ENCODE results near the gene FAM3C. TPM values are rescaled to one million over a fixed set of nuclear protein-coding genes. Genes with fewer than 3 reads are reported as not detected.

Gene FAM3C
- total and polyA plus RNA-seq, 2 of the 4 experiments (the other 2 are of a cell fraction): 11.5 to 45.8 TPM

GRCh38 chr7:121437470-121437869 lies 41.4 kb upstream of the FAM3C start:
- Histone ChIP-seq H2BK20ac (ENCODE audit: low read depth, low read length) (no peak overlapping the region), H2AFZ (replicated peaks; ENCODE audit: low read length, poor library complexity) (no peak overlapping the region), H2BK120ac (ENCODE audit: low read depth, low read length) (no peak overlapping the region), H3K56ac (ENCODE audit: extremely low read depth, insufficient read depth, low read length) (no peak overlapping the region), H4K8ac (ENCODE audit: low read depth in 2 of 2, low read length in 2 of 2) (no peak overlapping the region), H3K79me1 (ENCODE audit: low read depth in 1 of 2, low read length in 2 of 2) (no peaks in the 10 kb centered on the region), H3K9me3 (ENCODE audit: control insufficient read depth, insufficient read depth, low read length) (no peaks in the 10 kb centered on the region), H3K27ac (ENCODE audit: insufficient read depth, low read length) (no peak overlapping the region), H3K9me1 (ENCODE audit: insufficient read depth, low read length) (no peaks in the 10 kb centered on the region), H2AK9ac (replicated peaks; ENCODE audit: low read depth, low read length, poor library complexity) (no peak overlapping the region), H3K23ac (ENCODE audit: low read depth, low read length) (no peak overlapping the region), H3K14ac (replicated peaks; ENCODE audit: low read depth, low read length) (no peak overlapping the region), H4K20me1 (ENCODE audit: insufficient read depth, low read length) (no peaks in the 10 kb centered on the region), H3K4me2 (ENCODE audit: low read depth, low read length) (no peak overlapping the region; the same call in 1 of the 2 replicates), H3K9ac (ENCODE audit: low read depth, low read length) (no peak overlapping the region), H2AK5ac (ENCODE audit: low read depth, low read length) (no peak overlapping the region), H2BK15ac (ENCODE audit: low read depth, low read length) (no peak overlapping the region), H3K27me3 (ENCODE audit: control insufficient read depth, insufficient read depth, low read length) (no peaks in the 10 kb centered on the region), H4K5ac (ENCODE audit: low read depth, low read length) (peak overlapping the region; percentile 35; the same call in 1 of the 2 replicates), H3K36me3 (ENCODE audit: control insufficient read depth, insufficient read depth, low read length) (no peaks in the 10 kb centered on the region), H3K18ac (ENCODE audit: low read depth, low read length) (peak overlapping the region; percentile 88; the same call in 1 of the 2 replicates), H2BK5ac (ENCODE audit: low read depth, low read length, poor library complexity, severe bottlenecking) (no peak overlapping the region), H3K4me1 (ENCODE audit: control insufficient read depth, insufficient read depth, low read length) (peaks cover 9% of the 10 kb centered on the region), H3K4ac (ENCODE audit: low read depth, low read length) (no peak overlapping the region), H4K91ac (ENCODE audit: insufficient read depth, low read depth, low read length) (no peak overlapping the region; the same call in 1 of the 2 replicates), H3K4me3 (ENCODE audit: insufficient read depth, low read depth, low read length) (no peak overlapping the region)
- TF ChIP-seq USF2 (IDR thresholded peaks at IDR 0.05; ENCODE audit: low read depth, low read length): no peak
- TF ChIP-seq, protein P1, sequence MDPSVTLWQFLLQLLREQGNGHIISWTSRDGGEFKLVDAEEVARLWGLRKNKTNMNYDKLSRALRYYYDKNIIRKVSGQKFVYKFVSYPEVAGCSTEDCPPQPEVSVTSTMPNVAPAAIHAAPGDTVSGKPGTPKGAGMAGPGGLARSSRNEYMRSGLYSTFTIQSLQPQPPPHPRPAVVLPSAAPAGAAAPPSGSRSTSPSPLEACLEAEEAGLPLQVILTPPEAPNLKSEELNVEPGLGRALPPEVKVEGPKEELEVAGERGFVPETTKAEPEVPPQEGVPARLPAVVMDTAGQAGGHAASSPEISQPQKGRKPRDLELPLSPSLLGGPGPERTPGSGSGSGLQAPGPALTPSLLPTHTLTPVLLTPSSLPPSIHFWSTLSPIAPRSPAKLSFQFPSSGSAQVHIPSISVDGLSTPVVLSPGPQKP (IDR thresholded peaks at IDR 0.05; ENCODE audit: borderline replicate concordance, low read depth, low read length): no peak
- TF ChIP-seq NFE2L2 (IDR thresholded peaks at IDR 0.05; ENCODE audit: low read depth, low read length): no peak
- TF ChIP-seq RCOR1 (IDR thresholded peaks at IDR 0.05; ENCODE audit: insufficient replicate concordance, low read length): no peak
- no peak for TF ChIP-seq BHLHE40 (IDR thresholded peaks at IDR 0.05; ENCODE audit: low read depth, low read length)
- no peak for TF ChIP-seq SMC3 (IDR thresholded peaks at IDR 0.05; ENCODE audit: low read depth, low read length)
- TF ChIP-seq, protein P2, sequence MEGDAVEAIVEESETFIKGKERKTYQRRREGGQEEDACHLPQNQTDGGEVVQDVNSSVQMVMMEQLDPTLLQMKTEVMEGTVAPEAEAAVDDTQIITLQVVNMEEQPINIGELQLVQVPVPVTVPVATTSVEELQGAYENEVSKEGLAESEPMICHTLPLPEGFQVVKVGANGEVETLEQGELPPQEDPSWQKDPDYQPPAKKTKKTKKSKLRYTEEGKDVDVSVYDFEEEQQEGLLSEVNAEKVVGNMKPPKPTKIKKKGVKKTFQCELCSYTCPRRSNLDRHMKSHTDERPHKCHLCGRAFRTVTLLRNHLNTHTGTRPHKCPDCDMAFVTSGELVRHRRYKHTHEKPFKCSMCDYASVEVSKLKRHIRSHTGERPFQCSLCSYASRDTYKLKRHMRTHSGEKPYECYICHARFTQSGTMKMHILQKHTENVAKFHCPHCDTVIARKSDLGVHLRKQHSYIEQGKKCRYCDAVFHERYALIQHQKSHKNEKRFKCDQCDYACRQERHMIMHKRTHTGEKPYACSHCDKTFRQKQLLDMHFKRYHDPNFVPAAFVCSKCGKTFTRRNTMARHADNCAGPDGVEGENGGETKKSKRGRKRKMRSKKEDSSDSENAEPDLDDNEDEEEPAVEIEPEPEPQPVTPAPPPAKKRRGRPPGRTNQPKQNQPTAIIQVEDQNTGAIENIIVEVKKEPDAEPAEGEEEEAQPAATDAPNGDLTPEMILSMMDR (conservative IDR thresholded peaks at IDR 0.05; ENCODE audit: low read depth, low read length): no peak
- TF ChIP-seq POLR2A (IDR thresholded peaks at IDR 0.05; ENCODE audit: low read depth, low read length): no peak
- no peak for TF ChIP-seq RFX5 (IDR thresholded peaks at IDR 0.05; ENCODE audit: low read depth, low read length)
- no peak for TF ChIP-seq CEBPB (IDR thresholded peaks at IDR 0.05; ENCODE audit: low read depth, low read length)
- no peak for TF ChIP-seq FOS (IDR thresholded peaks at IDR 0.05; ENCODE audit: low read depth, low read length)
- ChIA-PET CTCF (interaction anchor here (1.1 kb wide), 1 partner anchor 35 kb away, joined by 3 read pairs; no protein-coding TSS in a partner anchor), POLR2A (ENCODE audit: unreplicated experiment) (no interaction called here)
- intact Hi-C loops (cut with micrococcal nuclease): no loop called here
- WGBS, 2 experiments (ENCODE audit: extremely low coverage in 2 of 2, insufficient read length in 1 of 2): 100% methylated on average over 2 of the region's 6 CpGs; no CpG with 5 or more reads in 1 of the 2 experiments
- in situ Hi-C loops (cut with MboI; ENCODE audit: low sequenced_read_pairs): no loop called here
- ATAC-seq (ENCODE audit: low read depth) (no peak), DNase-seq (no peak)
- BruUV-seq (replicated peaks): no TSS peak
- dilution Hi-C loops (cut with HindIII; ENCODE audit: low sequenced_read_pairs, unreplicated experiment): no loop called here

Measured in IMR-90 (cell line).